ENCODE measurements around the gene SERPINE3. TPM values are rescaled to one million over a fixed set of nuclear protein-coding genes. Genes with fewer than 3 reads are reported as not detected.

The SERPINE3 gene
- polyA plus RNA-seq, 1 donor (not counting 4 experiments of a cell fraction or from before 2014, with no cell fraction given), result not detected

GRCh38 chr13:51318876-51319275 lies 20.6 kb upstream of the SERPINE3 start:
- H3K4me3 ChIP-seq (ENCODE audit: control insufficient read depth in 2 of 3, extremely low read depth in 1 of 3, insufficient read depth in 2 of 3, low read depth in 1 of 3, low read length in 3 of 3), result no peak overlapping the region
- no peaks in the 10 kb centered on the region for H3K79me2 ChIP-seq (ENCODE audit: control insufficient read depth, insufficient read depth, low read length)
- dilution Hi-C loops (cut with MboI; ENCODE audit: extremely low pct_ligation_motif_present, low sequenced_read_pairs), result no loop called here
- no peaks in the 10 kb centered on the region for H4K20me1 ChIP-seq (ENCODE audit: control insufficient read depth, extremely low read depth, insufficient read depth, low read length)
- FAIRE-seq, result no peak
- no peak for DNase-seq (ENCODE audit: low read depth, low spot score)
- no peaks in the 10 kb centered on the region for H3K36me3 ChIP-seq (ENCODE audit: control insufficient read depth in 2 of 2, extremely low read depth in 1 of 2, insufficient read depth in 2 of 2, low read length in 2 of 2)
- no peak overlapping the region for H3K27ac ChIP-seq (ENCODE audit: control insufficient read depth, insufficient read depth, low read length)
- no peaks in the 10 kb centered on the region for H3K9me3 ChIP-seq (ENCODE audit: control insufficient read depth, low read depth, low read length)
- H3K4me1 ChIP-seq (ENCODE audit: control insufficient read depth, extremely low read depth, insufficient read depth, low read length), result no peaks in the 10 kb centered on the region
- no peak overlapping the region for H3K4me2 ChIP-seq (ENCODE audit: control insufficient read depth, extremely low read depth, insufficient read depth, low read depth, low read length)
- no peaks in the 10 kb centered on the region for H3K9me1 ChIP-seq (ENCODE audit: control insufficient read depth, extremely low read depth, insufficient read depth, low read length)
- H3K27me3 ChIP-seq (ENCODE audit: control insufficient read depth, extremely low read depth, insufficient read depth, low read length), result peaks cover 3% of the 10 kb centered on the region
- H2AFZ ChIP-seq (ENCODE audit: control insufficient read depth, low read length), result no peak overlapping the region
- no peak for TF ChIP-seq EZH2 (IDR thresholded peaks at IDR 0.05; ENCODE audit: low read length)
- TF ChIP-seq, protein P1, sequence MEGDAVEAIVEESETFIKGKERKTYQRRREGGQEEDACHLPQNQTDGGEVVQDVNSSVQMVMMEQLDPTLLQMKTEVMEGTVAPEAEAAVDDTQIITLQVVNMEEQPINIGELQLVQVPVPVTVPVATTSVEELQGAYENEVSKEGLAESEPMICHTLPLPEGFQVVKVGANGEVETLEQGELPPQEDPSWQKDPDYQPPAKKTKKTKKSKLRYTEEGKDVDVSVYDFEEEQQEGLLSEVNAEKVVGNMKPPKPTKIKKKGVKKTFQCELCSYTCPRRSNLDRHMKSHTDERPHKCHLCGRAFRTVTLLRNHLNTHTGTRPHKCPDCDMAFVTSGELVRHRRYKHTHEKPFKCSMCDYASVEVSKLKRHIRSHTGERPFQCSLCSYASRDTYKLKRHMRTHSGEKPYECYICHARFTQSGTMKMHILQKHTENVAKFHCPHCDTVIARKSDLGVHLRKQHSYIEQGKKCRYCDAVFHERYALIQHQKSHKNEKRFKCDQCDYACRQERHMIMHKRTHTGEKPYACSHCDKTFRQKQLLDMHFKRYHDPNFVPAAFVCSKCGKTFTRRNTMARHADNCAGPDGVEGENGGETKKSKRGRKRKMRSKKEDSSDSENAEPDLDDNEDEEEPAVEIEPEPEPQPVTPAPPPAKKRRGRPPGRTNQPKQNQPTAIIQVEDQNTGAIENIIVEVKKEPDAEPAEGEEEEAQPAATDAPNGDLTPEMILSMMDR (optimal IDR thresholded peaks at IDR 0.05 in 1 of 3, IDR thresholded peaks at IDR 0.05 in 1 of 3, conservative IDR thresholded peaks at IDR 0.05 in 1 of 3; ENCODE audit: extremely low read depth in 1 of 3, insufficient read depth in 2 of 3, low read length in 3 of 3), result no peak
- no peak overlapping the region for H3K9ac ChIP-seq (ENCODE audit: control insufficient read depth, extremely low read depth, insufficient read depth, low read length)

DNA sequence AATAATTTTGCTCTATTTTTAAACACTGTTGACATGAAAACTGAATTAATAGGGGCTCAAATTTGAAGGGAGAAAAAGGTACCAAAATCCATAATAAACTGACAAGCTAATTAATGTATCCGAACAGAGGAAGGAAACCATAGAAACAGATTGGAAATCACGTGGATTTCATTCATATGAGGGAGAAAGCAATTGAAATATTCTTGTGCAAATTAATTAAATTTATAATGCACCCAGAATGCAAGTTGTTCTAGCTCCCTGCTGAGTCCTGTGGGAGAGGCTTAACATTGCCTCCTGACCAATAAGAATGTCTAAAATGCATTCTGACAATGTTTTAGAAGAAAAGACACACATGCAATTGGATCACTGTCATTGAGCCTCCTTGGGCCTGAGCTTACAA lies 17.7 kb upstream of the SERPINE3 start:
- Histone ChIP-seq H4K20me1 (ENCODE audit: control insufficient read depth, extremely low read depth, insufficient read depth, low read length) (no peaks in the 10 kb centered on the region), H2AFZ (ENCODE audit: control insufficient read depth, low read length) (no peak overlapping the region), H3K9me3 (ENCODE audit: control insufficient read depth, low read depth, low read length) (no peaks in the 10 kb centered on the region), H3K4me2 (ENCODE audit: control insufficient read depth, extremely low read depth, insufficient read depth, low read depth, low read length) (no peak overlapping the region), H3K36me3 (ENCODE audit: control insufficient read depth in 2 of 2, extremely low read depth in 1 of 2, insufficient read depth in 2 of 2, low read length in 2 of 2) (no peaks in the 10 kb centered on the region), H3K27ac (ENCODE audit: control insufficient read depth, insufficient read depth, low read length) (no peak overlapping the region), H3K79me2 (ENCODE audit: control insufficient read depth, insufficient read depth, low read length) (no peaks in the 10 kb centered on the region), H3K27me3 (ENCODE audit: control insufficient read depth, extremely low read depth, insufficient read depth, low read length) (peaks cover 3% of the 10 kb centered on the region), H3K9me1 (ENCODE audit: control insufficient read depth, extremely low read depth, insufficient read depth, low read length) (no peaks in the 10 kb centered on the region), H3K4me3 (ENCODE audit: control insufficient read depth in 2 of 3, extremely low read depth in 1 of 3, insufficient read depth in 2 of 3, low read depth in 1 of 3, low read length in 3 of 3) (no peak overlapping the region), H3K9ac (ENCODE audit: control insufficient read depth, extremely low read depth, insufficient read depth, low read length) (no peak overlapping the region), H3K4me1 (ENCODE audit: control insufficient read depth, extremely low read depth, insufficient read depth, low read length) (no peaks in the 10 kb centered on the region)
- dilution Hi-C loops (cut with MboI; ENCODE audit: extremely low pct_ligation_motif_present, low sequenced_read_pairs), result no loop called here
- TF ChIP-seq EZH2 (IDR thresholded peaks at IDR 0.05; ENCODE audit: low read length), result no peak
- TF ChIP-seq, protein P1 (optimal IDR thresholded peaks at IDR 0.05 in 1 of 3, IDR thresholded peaks at IDR 0.05 in 1 of 3, conservative IDR thresholded peaks at IDR 0.05 in 1 of 3; ENCODE audit: extremely low read depth in 1 of 3, insufficient read depth in 2 of 3, low read length in 3 of 3), result no peak
- FAIRE-seq, result no peak
- no peak for DNase-seq (ENCODE audit: low read depth, low spot score)
